Measurements from ENCODE around the gene SCN8A. TPM values are rescaled to one million over a fixed set of nuclear protein-coding genes. Genes with fewer than 3 reads are reported as not detected.

The SCN8A gene
- total and polyA plus RNA-seq, 2 experiments from 2014 or later: 4.6 to 23.9 TPM

- TF ChIP-seq CTCF (conservative IDR thresholded peaks at IDR 0.05; ENCODE audit: low read depth in 2 of 2) (no peak), ETS1 (IDR thresholded peaks at IDR 0.05) (no peak), NANOG (IDR thresholded peaks at IDR 0.05; ENCODE audit: borderline replicate concordance) (no peak), JUNB (IDR thresholded peaks at IDR 0.05; ENCODE audit: unreplicated experiment) (no peak)
These were observed 9.7 kb downstream of the SCN8A start (continued) for GRCh38 chr12:51600721-51601120.

GRCh38 chr12:51601241-51601640 is 10.2 kb downstream of the SCN8A start:
- TF ChIP-seq EZH2 (IDR thresholded peaks at IDR 0.05; ENCODE audit: low read depth, unreplicated experiment) (no peak), ZNF114 (CRISPR knock-in tag; IDR thresholded peaks at IDR 0.05) (no peak), EZH2phosphoT487 (IDR thresholded peaks at IDR 0.05; ENCODE audit: unreplicated experiment) (no peak), ZNF462 (CRISPR knock-in tag; IDR thresholded peaks at IDR 0.05) (no peak), POLR2AphosphoS5 (IDR thresholded peaks at IDR 0.05; ENCODE audit: low read depth) (no peak), REST (IDR thresholded peaks at IDR 0.05; ENCODE audit: unreplicated experiment) (no peak), STAT1 (IDR thresholded peaks at IDR 0.05; ENCODE audit: unreplicated experiment) (no peak), NANOG (IDR thresholded peaks at IDR 0.05; ENCODE audit: borderline replicate concordance) (no peak)
- DNase-seq (ENCODE audit: low spot score) (no peak), ATAC-seq (no peak)
- Histone ChIP-seq H3F3A (replicated peaks; ENCODE audit: low read depth) (no peaks in the 10 kb centered on the region), H3K4me3 (no peak overlapping the region), H3K36me3 (ENCODE audit: insufficient read depth) (no peaks in the 10 kb centered on the region), H2AFZ (no peak overlapping the region), H4K20me1 (replicated peaks; ENCODE audit: insufficient read depth) (peaks cover 52% of the 10 kb centered on the region), H3K27ac (ENCODE audit: low read depth) (no peak overlapping the region), H3K27me3 (ENCODE audit: insufficient read depth) (no peaks in the 10 kb centered on the region), H3K9me2 (ENCODE audit: insufficient read depth) (no peaks in the 10 kb centered on the region), H3K4me2 (no peak overlapping the region), H3K4me1 (ENCODE audit: insufficient read depth) (peaks cover 19% of the 10 kb centered on the region), H3K79me2 (replicated peaks; ENCODE audit: insufficient read depth) (peaks cover 99% of the 10 kb centered on the region)
- H3K36me3 Mint-ChIP-seq (ENCODE audit: low read depth): peaks cover 3% of the 10 kb centered on the region; the same call in 2 of the 3 replicates
- H3K4me1 Mint-ChIP-seq: peaks cover 32% of the 10 kb centered on the region
- no peak overlapping the region for H3K4me3 Mint-ChIP-seq
- peaks cover 1% of the 10 kb centered on the region for H3K27me3 Mint-ChIP-seq (ENCODE audit: insufficient read depth, low read depth, poor library complexity)
- H3K27ac Mint-ChIP-seq: no peak overlapping the region
- no peaks in the 10 kb centered on the region for H3K9me3 Mint-ChIP-seq

Data from GM23338 (cell line).